Esophagus (tissue), 2 donors: ENCODE data around the gene GSG1. TPM values are rescaled to one million over a fixed set of nuclear protein-coding genes. Genes with fewer than 3 reads are reported as not detected.

Experiments used
- H3K27ac ChIP-seq, 2 donors: one replicate each; pipeline ENCODE4 v1.5.1; 2013; ENCODE audit warnings: low read depth in 2 of 2, mild to moderate bottlenecking in 2 of 2, inconsistent platforms in 1 of 2, low read length in 1 of 2, moderate library complexity in 1 of 2
- H3K27me3 ChIP-seq, 2 donors: one replicate each; pipeline ENCODE4 v1.6.1; 2013; ENCODE audit warnings: low read length in 2 of 2, control low read depth in 1 of 2, mild to moderate bottlenecking in 1 of 2; ENCODE audit not compliant: insufficient read depth in 2 of 2, control insufficient read depth in 1 of 2
- H3K36me3 ChIP-seq, 2 donors: one replicate each; pipeline ENCODE4 v1.6.1; 2013; ENCODE audit warnings: low read length in 1 of 2; ENCODE audit not compliant: control insufficient read depth in 2 of 2, insufficient read depth in 2 of 2
- H3K4me1 ChIP-seq, 2 donors: one replicate each; pipeline ENCODE4 v1.6.1; 2013; ENCODE audit warnings: low read length in 1 of 2; ENCODE audit not compliant: control insufficient read depth in 2 of 2, insufficient read depth in 2 of 2
- H3K4me3 ChIP-seq, 2 donors: one replicate each; pipeline ENCODE4 v1.5.1; 2013; ENCODE audit warnings: low read length in 2 of 2, mild to moderate bottlenecking in 2 of 2, low read depth in 1 of 2, moderate library complexity in 1 of 2
- H3K9me3 ChIP-seq, 2 donors: one replicate each; pipeline ENCODE4 v1.6.1; 2013; ENCODE audit warnings: mild to moderate bottlenecking in 2 of 2, low read depth in 1 of 2, low read length in 1 of 2, moderate library complexity in 1 of 2; ENCODE audit not compliant: control insufficient read depth in 2 of 2, insufficient read depth in 1 of 2
- WGBS, 2 donors: extraction: QIAGEN DNeasy Blood & Tissue Kit; methylation state at CpG; one replicate each; pipeline ENCODE4 v1.1.7; 2013; 5-methylcytosine and 5-hydroxymethylcytosine counted together
- polyA plus RNA-seq, 2 donors: library from polyadenylated mRNA; stranded (reverse); fragments of 200-250 nt; gene quantifications; one replicate each; pipeline ENCODE4 v1.2.3, GENCODE V29; 2013
- donor health status: healthy with polysubstance abuse.
- donor health status: Bipolar disorder and iron deficiency.

GSG1 gene
- polyA plus RNA-seq, 2 donors, result 0.04 TPM; not detected in 1

GRCh38 chr12:13124656-13125505 is 21.4 kb upstream of the GSG1 start:
- 81 to 87% methylated on average over 8 of the region's 8 CpGs for WGBS, 2 donors
- H3K9me3 ChIP-seq, result no peaks in the 10 kb centered on the region

GRCh38 chr12:13121568-13121967 is 18.1 kb upstream of the GSG1 start:
- H3K4me1 ChIP-seq, result peaks cover 0 to 3% of the 10 kb centered on the region in 2 donors
- WGBS, 2 donors, result 84% methylated on average over 5 of the region's 5 CpGs

More at GRCh38 chr12:13124656-13125505, 21.4 kb upstream of the GSG1 start:
- Histone ChIP-seq H3K27ac (no peak overlapping the region), H3K27me3 (no peaks in the 10 kb centered on the region), H3K36me3 (no peaks in the 10 kb centered on the region), H3K4me1 (peaks cover 0 to 3% of the 10 kb centered on the region in 2 donors), H3K4me3 (no peak overlapping the region)

GRCh38 chr12:13120413-13120812 is 16.9 kb upstream of the GSG1 start:
- H3K4me1 ChIP-seq, result peaks cover 0 to 3% of the 10 kb centered on the region in 2 donors
- WGBS, 2 donors, result 84 to 89% methylated on average over 3 of the region's 3 CpGs

More at GRCh38 chr12:13121568-13121967, 18.1 kb upstream of the GSG1 start:
- no peak overlapping the region for H3K4me3 ChIP-seq
- no peaks in the 10 kb centered on the region for H3K36me3 ChIP-seq
- no peaks in the 10 kb centered on the region for H3K27me3 ChIP-seq
- H3K9me3 ChIP-seq, result no peaks in the 10 kb centered on the region
- no peak overlapping the region for H3K27ac ChIP-seq

GRCh38 chr12:13119826-13120225 is 16.4 kb upstream of the GSG1 start:
- WGBS, 2 donors, result 91 to 92% methylated on average over 2 of the region's 2 CpGs
- no peak overlapping the region for H3K27ac ChIP-seq

More at GRCh38 chr12:13120413-13120812, 16.9 kb upstream of the GSG1 start:
- H3K27ac ChIP-seq, result no peak overlapping the region
- no peaks in the 10 kb centered on the region for H3K27me3 ChIP-seq
- H3K4me3 ChIP-seq, result no peak overlapping the region
- H3K36me3 ChIP-seq, result no peaks in the 10 kb centered on the region
- H3K9me3 ChIP-seq, result no peaks in the 10 kb centered on the region

GRCh38 chr12:13117029-13117428 is 13.6 kb upstream of the GSG1 start:
- Histone ChIP-seq H3K9me3 (no peaks in the 10 kb centered on the region), H3K4me3 (no peak overlapping the region), H3K4me1 (no peaks in the 10 kb centered on the region), H3K27ac (no peak overlapping the region), H3K36me3 (no peaks in the 10 kb centered on the region), H3K27me3 (no peaks in the 10 kb centered on the region)
- 71 to 73% methylated on average over 6 of the region's 6 CpGs for WGBS, 2 donors

More at GRCh38 chr12:13119826-13120225, 16.4 kb upstream of the GSG1 start:
- Histone ChIP-seq H3K4me1 (peaks cover 0 to under 1% of the 10 kb centered on the region in 2 donors), H3K36me3 (no peaks in the 10 kb centered on the region), H3K27me3 (no peaks in the 10 kb centered on the region), H3K4me3 (no peak overlapping the region), H3K9me3 (no peaks in the 10 kb centered on the region)

- Histone ChIP-seq H3K36me3 (no peaks in the 10 kb centered on the region), H3K27me3 (no peaks in the 10 kb centered on the region), H3K4me3 (no peak overlapping the region), H3K9me3 (no peaks in the 10 kb centered on the region), H3K27ac (no peak overlapping the region), H3K4me1 (no peaks in the 10 kb centered on the region)
- 78 to 81% methylated on average over 7 of the region's 7 CpGs for WGBS, 2 donors
These were observed 12.8 kb upstream of the GSG1 start for GRCh38 chr12:13116259-13116658.

- Histone ChIP-seq H3K4me3 (no peak overlapping the region), H3K27ac (no peak overlapping the region), H3K27me3 (no peaks in the 10 kb centered on the region), H3K9me3 (no peaks in the 10 kb centered on the region), H3K36me3 (no peaks in the 10 kb centered on the region), H3K4me1 (no peaks in the 10 kb centered on the region)
- 79 to 82% methylated on average over 15 of the region's 15 CpGs for WGBS, 2 donors
These were observed 11.0 kb upstream of the GSG1 start for GRCh38 chr12:13114251-13115052.

- H3K4me3 ChIP-seq, result no peak overlapping the region
- no peak overlapping the region for H3K27ac ChIP-seq
- no peaks in the 10 kb centered on the region for H3K9me3 ChIP-seq
- no peaks in the 10 kb centered on the region for H3K27me3 ChIP-seq
- H3K4me1 ChIP-seq, result no peaks in the 10 kb centered on the region
- H3K36me3 ChIP-seq, result no peaks in the 10 kb centered on the region
- 88 to 89% methylated on average over 6 of the region's 6 CpGs for WGBS, 2 donors
These were observed 9.5 kb upstream of the GSG1 start for GRCh38 chr12:13112968-13113367.

GRCh38 chr12:13106666-13107065 is 3.2 kb upstream of the GSG1 start:
- Histone ChIP-seq H3K27me3 (no peaks in the 10 kb centered on the region), H3K9me3 (no peaks in the 10 kb centered on the region), H3K27ac (no peak overlapping the region), H3K4me1 (no peaks in the 10 kb centered on the region), H3K4me3 (no peak overlapping the region), H3K36me3 (no peaks in the 10 kb centered on the region)
- 96 to 100% methylated on average over 1 of the region's 1 CpG for WGBS, 2 donors
